GM12875 (cell line): ENCODE results near the gene MXD4.

ENCODE experiments used
- H3K4me3 ChIP-seq: one replicate; pipeline ENCODE4 v1.5.1; 2011; ENCODE audit warnings: low read depth, low read length, control low read depth
- TF ChIP-seq, protein P1 (sequence below): IDR thresholded peaks from 2 replicates; pipeline ENCODE4 v1.5.1; 2011; ENCODE audit warnings: low read depth, mild to moderate bottlenecking, control low read depth, inconsistent platforms, low read length, moderate library complexity, borderline replicate concordance; ENCODE audit not compliant: insufficient read depth

MXD4 gene

DNA sequence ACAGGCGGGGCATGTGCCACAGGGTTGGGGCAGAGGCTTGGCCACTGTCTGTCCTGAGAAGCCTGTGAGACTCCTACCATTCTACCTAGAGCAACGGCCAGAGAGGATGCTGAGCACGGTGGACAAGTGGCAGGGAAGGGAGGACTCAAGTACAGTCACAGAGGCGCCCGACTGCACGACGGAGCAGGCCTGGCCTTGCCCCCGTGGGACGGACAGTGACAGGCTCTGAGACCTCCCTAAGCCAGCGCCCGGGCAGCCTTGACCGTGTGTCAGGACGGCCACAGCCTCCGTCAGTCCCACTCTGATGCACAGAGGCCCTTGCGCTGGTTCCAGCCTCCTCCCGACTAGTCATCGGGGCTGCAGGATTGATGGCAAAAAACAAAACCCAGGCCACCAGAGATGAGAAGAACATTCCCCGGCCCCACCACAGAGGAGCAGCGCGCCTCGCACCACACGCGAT, 36.7 kb upstream of the MXD4 start:
- TF ChIP-seq, protein P1, sequence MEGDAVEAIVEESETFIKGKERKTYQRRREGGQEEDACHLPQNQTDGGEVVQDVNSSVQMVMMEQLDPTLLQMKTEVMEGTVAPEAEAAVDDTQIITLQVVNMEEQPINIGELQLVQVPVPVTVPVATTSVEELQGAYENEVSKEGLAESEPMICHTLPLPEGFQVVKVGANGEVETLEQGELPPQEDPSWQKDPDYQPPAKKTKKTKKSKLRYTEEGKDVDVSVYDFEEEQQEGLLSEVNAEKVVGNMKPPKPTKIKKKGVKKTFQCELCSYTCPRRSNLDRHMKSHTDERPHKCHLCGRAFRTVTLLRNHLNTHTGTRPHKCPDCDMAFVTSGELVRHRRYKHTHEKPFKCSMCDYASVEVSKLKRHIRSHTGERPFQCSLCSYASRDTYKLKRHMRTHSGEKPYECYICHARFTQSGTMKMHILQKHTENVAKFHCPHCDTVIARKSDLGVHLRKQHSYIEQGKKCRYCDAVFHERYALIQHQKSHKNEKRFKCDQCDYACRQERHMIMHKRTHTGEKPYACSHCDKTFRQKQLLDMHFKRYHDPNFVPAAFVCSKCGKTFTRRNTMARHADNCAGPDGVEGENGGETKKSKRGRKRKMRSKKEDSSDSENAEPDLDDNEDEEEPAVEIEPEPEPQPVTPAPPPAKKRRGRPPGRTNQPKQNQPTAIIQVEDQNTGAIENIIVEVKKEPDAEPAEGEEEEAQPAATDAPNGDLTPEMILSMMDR = no peak
- H3K4me3 ChIP-seq = no peak overlapping the region

DNA sequence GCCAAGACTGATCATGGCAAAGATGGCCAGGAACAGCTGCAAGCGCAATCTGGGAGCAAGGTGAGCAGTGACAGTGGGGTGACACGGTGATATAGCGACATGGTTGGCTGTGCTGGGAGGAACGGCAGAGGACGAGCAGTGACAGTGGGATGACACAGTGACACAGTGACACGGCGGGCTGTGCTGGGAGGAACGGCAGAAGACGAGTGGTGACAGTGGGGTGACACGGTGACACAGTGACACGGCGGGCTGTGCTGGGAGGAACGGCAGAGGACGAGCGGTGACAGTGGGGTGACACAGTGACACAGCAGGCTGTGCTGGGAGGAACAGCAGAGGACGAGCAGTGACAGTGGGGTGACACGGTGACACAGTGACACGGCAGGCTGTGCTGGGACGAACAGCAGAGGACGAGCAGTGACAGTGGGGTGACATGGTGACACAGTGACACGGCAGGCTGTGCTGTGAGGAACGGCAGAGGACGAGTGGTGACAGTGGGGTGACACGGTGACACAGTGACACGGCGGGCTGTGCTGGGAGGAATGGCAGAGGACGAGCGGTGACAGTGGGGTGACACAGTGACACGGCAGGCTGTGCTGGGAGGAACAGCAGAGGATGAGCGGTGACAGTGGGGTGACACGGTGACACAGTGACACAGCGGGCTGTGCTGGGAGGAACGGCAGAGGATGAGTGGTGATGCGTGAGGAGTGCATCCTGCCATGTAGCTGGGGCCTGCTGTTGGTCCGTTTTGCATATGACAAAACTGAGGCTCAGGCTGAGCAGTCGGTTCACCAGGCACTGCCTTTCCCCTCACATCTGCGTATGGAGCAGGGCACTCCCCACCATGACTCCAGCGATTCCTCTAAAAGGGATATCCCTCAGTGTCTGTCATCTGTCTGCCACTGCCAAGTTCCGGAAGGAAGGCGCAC, 36.0 kb upstream of the MXD4 start:
- H3K4me3 ChIP-seq = no peak overlapping the region
- TF ChIP-seq, protein P1 = no peak

DNA sequence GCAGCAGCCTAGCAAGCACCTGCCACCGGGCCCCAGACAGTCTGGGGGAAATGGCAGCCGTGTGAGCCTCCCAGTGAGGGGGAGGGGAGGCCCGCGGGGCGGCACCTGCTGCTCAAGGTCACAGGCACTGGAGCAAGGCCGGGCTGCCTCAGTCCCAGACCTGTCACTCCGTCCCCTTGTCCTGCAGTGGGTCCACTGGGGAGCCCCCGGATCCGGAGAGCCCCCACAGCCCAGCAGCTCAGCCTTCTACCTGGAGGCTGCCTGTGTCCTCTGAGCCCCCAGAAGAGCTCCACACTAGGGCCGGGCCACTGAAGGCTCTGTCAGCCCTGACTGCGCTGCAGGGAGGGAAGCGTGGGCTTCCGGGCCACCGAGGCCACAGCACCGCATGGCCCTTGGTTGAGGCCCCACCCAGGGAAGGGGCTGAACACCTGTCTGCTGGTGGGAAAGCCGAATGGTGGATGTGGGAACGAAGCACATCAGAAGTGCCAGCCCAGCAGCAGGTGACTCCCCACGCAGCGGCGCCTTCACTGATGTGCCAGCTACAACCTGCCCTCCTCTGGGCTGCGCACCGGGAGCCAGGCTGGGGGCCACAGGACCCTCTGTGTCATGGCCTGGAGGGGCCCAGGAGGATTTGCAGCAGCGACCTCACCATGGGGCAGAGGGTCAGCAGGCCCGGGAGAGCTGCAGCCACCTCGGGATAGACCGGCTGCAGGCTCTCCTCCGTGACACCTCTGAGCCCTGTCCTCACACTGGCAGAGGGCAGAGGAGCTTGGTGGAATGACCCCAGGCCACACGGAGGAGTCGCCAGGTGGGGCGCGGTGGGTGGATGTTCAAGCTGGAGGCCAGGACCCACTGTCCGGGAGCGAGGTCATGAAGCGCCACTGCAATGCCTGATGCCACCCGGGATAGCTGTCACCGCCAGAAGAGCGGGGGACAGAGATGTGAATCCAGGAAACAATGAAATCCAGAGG, 35.0 kb upstream of the MXD4 start:
- TF ChIP-seq, protein P1 = no peak

DNA sequence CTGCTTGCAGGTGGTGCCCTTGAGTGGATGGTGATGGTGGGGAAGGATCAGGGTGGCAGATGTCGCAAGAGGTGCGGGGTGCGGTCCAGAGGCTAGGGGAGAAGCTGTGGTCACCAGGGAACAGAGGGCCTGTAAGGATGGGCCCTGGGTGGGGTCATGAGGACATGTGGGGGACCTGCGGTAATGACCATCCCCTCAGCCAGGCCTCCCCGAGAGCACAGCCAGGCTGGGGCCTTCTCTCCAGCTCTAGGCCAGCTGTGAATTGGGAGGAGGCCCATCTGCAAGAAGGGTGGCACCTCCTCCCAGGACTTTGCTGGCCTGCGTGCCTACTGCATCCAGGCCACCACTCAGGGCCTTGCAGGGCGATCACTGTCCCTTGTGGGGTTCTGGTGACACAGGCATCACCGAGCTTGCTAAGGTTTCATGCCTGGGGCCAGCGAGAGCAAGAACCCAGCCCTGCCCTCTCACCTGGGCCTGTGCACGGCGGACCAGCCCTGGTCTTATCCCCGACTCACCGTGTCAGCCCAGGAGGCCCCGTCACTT, 34.1 kb upstream of the MXD4 start:
- no peak overlapping the region for H3K4me3 ChIP-seq
- TF ChIP-seq, protein P1 = no peak

More for the DNA sequence above, 35.0 kb upstream of the MXD4 start:
- no peak overlapping the region for H3K4me3 ChIP-seq

DNA sequence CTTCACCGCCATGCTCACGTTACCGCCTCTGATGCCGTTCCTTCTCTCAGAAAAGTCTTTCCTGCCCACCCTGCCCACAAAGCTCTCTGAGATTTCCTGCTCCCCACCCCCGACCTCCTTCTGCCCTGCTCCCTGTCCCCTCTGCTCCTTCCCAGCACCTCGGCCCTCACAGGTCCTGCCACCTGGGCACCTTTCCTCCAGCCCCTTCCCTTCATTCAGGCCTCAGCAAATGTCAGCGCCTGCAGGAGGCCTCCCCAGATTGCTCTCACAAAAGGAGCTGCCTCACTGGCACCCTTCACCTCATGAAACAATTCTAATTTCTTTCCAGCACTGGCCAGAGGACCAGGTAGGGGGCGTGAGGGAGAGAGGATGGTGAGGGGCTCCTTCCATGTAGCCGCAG, 33.6 kb upstream of the MXD4 start:
- no peak overlapping the region for H3K4me3 ChIP-seq
- TF ChIP-seq, protein P1 = no peak

DNA sequence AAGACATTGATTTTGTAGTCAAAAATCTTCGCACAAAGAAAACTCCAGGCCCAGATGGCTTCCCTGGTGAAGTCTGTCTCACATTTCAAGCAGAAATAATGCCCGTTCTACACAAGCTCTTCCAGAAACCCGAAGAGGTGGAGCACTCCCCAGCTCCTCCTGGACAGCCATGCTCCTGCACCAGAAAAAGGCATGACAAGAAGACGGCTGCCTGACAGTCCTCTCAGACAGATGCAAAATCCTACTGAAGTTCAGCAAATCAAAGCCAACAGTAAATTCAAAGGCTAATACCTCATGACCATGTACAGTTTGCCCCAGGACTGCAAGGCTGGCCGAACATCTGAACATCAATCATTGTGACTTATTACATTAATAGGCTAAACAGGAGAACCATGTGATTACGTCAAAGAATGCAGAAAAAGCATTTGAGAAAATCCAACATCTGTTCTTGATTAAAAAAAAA, 30.8 kb upstream of the MXD4 start:
- no peak overlapping the region for H3K4me3 ChIP-seq

More for the DNA sequence above, 30.8 kb upstream of the MXD4 start:
- TF ChIP-seq, protein P1 = no peak
